Smooth muscle cell of the brain vasculature (primary cell): ENCODE data around the gene AK8.
"Not testable (repeated sequence)": the region's sequence is repeated elsewhere in the genome, so short reads cannot be mapped to it uniquely, and the experiment has no call there.

Experiments
- DNase-seq: peaks from one replicate; pipeline ENCODE4 v3.0.0-alpha.2; 2012; ENCODE audit warnings: low read depth, low spot score

Gene AK8

DNA sequence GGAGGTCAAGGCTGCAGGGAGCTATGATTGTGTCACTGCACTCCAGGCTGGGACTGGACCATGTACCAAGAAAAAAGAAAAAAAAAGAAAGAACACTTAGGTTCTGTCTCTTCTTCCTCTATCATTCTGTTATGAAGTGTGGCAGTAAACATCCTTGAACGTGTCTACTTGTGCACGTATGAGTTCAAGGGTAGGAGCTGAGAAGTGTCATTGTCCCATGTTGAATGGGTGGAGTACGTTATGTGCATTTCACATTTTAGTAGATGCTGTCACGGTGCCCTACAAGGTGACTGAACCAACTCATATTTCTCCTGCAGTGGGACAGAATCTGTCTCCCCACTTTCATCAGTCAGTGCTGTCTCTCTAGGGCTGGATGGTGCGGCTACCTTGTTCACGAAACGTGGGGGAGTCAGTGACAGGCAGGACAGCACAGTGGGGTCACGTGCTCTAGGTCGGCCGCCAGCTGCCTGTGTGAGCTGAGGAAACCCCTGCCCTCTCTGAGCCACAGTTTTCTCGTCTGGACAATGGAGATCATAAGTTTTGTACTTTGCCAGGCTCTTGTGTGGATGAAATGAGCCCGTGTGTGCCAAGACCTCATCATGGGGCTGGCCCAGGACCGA is 160.6 kb downstream of the AK8 start:
- no peak for DNase-seq

- DNase-seq, result no peak
These were observed 162.1 kb downstream of the AK8 start for GRCh38 chr9:132716007-132716406.

- no peak for DNase-seq
These were observed 165.3 kb downstream of the AK8 start for GRCh38 chr9:132712753-132713152.

- no peak for DNase-seq
These were observed 166.2 kb downstream of the AK8 start for GRCh38 chr9:132711846-132712245.

DNA sequence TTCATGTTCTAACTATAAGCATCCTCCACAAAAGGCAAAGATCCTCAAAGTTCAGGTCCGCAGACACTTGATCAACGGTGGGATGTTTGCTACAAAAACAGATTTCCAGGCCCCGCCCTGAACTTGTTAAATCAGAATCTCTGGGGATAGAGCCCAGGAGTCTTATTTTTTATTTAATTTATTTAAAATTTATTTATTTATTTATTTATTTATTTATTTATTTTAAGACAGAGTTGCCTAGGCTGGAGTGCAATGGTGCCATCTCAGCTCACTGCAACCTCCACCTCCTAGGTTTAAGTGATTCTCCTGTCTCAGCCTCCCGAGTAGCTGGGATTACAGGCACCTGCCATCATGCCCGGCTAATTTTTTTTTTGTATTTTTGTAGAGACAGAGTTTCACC is 166.9 kb downstream of the AK8 start:
- DNase-seq, result not testable (repeated sequence)

- DNase-seq, result no peak
These were observed 167.8 kb downstream of the AK8 start for GRCh38 chr9:132710333-132710732.

GRCh38 chr9:132708769-132709430 is 169.2 kb downstream of the AK8 start:
- DNase-seq, result no peak

DNA sequence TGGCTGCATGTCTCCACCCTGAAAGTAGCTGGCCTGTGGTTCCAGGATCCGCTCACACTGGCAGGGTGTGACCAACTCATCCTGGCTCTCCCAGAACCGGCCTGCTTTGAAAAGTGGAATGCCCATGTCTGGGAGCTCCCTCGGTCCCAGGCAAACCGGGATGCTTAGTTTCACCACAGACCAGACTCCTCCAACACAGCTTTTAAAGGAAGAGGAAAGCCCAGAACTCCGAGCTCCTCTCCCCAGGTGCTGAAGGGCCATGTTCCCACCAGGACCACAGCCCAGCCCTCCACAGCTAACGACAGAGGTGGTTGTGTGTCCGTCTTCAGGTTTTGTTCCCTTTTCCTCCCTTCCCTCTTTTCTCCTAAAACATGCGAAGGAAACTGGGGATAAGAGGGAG is 169.8 kb downstream of the AK8 start:
- DNase-seq, result no peak

DNA sequence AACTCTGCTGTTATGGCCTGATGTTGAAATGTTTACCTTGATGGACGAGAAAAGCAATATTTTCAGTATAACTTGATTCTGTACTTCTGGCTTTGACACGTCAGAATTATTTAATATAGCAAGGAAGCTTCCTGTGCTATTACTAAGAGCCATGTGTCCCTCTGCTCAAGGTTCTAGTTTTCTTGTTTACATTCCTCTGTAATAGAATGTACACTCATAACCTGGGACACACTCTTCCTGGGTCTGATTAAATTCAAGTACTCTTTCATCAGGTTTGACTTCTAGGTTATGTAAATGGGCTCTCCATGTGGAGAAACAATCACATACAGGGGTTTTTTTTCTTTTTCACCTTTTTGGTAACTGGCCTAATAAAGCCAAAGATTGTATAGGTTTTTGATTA is 174.7 kb downstream of the AK8 start:
- DNase-seq, result no peak

- no peak for DNase-seq
These were observed 175.8 kb downstream of the AK8 start for GRCh38 chr9:132702254-132702653.

GRCh38 chr9:132699956-132700355 is 178.1 kb downstream of the AK8 start:
- no peak for DNase-seq

GRCh38 chr9:132698989-132699388 is 179.1 kb downstream of the AK8 start:
- no peak for DNase-seq

DNA sequence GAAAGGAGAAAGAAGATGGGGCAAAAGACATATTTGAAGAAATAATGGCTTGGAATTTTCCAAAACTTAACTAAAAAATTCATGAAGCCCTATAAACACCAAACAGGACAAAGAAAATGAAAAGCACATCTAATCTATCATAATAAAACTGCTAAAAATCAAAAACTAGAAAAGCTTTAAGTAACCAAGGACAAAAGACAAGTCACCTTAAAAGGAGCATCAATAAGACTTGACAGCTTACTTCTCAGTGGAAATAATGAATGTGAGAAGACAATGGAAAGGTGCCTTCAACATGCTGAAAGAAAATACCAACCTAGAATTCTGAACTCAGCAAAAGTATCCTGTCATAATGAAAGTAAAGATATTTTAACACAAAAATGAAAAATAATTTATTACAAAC is 180.9 kb downstream of the AK8 start:
- DNase-seq, result no peak

DNA sequence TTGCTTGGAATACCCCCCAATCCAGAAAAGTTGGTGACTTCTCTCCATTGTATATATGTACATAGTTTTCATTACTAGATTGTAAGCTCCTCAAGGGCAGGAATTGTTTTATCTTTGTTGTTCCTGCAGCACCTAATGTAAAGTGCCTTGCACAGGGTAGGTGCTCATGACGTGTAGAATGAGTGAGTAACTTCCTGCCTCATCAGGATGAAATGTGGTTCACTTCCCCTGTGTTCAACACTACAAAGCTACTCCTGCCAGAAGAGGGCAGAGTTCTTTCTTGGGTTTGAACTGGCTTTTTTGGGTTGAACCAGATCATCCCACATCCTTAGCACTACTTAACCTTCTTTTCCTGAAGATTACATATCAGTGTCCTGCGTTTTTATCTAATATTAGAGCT is 183.9 kb downstream of the AK8 start:
- DNase-seq, result no peak

DNA sequence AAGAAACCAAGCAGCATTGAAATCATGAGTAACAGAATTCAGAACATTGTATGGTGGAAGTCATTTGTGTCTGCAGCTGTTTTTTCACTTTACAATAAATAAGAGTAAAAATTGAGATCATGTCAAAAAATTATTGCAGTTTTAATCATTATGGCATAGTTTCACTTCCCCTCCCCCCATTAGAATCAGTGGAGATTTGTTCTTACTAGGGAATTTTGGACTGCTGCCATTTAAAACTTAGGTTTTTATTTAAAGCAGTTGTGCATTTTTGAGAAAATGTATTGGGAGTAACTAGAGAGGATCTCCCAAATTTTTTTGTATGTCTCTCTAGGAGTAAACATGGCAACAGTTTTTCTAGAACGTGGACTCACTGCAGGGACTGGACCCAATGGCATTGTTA is 187.4 kb downstream of the AK8 start:
- DNase-seq, result no peak

- DNase-seq, result no peak
These were observed 194.2 kb downstream of the AK8 start for GRCh38 chr9:132683873-132684272.

GRCh38 chr9:132681561-132681960 is 196.5 kb downstream of the AK8 start:
- DNase-seq, result no peak

GRCh38 chr9:132679946-132680625 is 198.0 kb downstream of the AK8 start:
- DNase-seq, result no peak

DNA sequence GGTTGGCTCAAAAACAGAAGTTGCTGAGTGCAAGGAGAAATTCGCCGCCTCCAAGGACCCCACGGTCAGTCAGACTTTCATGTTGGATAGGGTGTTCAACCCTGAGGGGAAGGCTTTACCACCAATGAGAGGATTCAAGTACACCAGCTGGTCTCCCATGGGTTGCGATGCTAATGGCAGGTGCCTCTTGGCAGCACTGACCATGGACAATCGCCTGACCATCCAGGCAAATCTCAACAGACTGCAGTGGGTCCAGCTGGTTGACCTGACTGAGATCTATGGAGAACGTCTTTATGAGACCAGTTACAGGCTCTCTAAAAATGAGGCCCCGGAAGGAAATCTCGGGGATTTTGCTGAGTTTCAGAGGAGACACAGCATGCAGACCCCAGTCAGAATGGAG is 200.1 kb downstream of the AK8 start:
- DNase-seq, result no peak
